Measurements from ENCODE around the gene FAM20A.

FAM20A gene

DNA sequence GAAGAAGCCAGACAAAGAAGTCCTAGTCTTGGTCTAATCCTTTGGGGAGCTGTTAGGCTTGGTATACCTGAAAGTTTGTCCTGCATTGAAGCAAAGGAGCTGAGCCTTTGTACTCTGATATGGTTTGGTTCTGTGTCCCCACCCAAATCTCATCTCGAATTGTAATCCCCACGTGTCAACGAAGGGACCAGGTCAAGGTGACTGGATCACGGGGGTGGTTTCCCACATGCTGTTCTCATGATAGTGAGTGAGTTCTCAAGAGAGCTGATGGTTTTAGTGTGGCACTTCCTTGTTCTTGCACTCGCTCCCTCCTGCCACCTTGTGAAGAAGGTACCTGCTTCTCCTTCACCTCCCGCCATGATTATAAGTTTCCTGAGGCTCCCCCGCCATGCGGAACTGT, 33.6 kb downstream of the FAM20A start:
- no peaks in the 10 kb centered on the region for H3K4me1 ChIP-seq (ENCODE audit: control insufficient read depth in 2 of 2, insufficient read depth in 2 of 2, low read length in 2 of 2)
- no peak overlapping the region for H3K4me3 ChIP-seq (ENCODE audit: low read length in 2 of 2)
- no peaks in the 10 kb centered on the region for H3K27me3 ChIP-seq (ENCODE audit: control insufficient read depth in 2 of 2, insufficient read depth in 2 of 2, low read length in 2 of 2)
- no peak overlapping the region for H3K27ac ChIP-seq (ENCODE audit: low read depth in 2 of 2, low read length in 2 of 2)
- no peaks in the 10 kb centered on the region for H3K9me3 ChIP-seq (ENCODE audit: control insufficient read depth in 2 of 2, low read length in 2 of 2)
- H3K36me3 ChIP-seq (ENCODE audit: control insufficient read depth in 2 of 2, insufficient read depth in 2 of 2, low read length in 2 of 2), result no peaks in the 10 kb centered on the region
- H3K9ac ChIP-seq (ENCODE audit: low read depth in 1 of 2, low read length in 2 of 2), result no peak overlapping the region

DNA sequence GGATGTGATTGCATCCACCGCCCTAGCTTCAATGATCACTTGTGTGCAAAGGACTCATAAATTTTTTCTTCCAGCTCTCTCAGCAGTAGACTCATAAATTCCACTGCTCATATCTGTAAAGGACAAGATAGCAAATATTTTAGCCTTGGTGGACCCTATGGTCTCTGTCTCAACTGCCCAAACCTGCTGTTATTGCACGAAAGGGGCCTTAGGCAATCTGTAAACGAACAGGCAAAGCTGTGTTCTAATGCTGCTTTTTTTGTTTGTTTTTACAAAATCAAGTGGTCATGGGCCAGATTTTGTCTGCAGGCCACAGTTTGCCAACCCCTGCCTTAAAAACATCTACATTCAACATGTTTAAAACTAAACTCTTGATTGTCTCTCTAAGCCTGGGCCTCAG, 34.1 kb downstream of the FAM20A start:
- Histone ChIP-seq H3K9me3 (ENCODE audit: control insufficient read depth in 2 of 2, low read length in 2 of 2) (no peaks in the 10 kb centered on the region), H3K9ac (ENCODE audit: low read depth in 1 of 2, low read length in 2 of 2) (no peak overlapping the region), H3K36me3 (ENCODE audit: control insufficient read depth in 2 of 2, insufficient read depth in 2 of 2, low read length in 2 of 2) (no peaks in the 10 kb centered on the region), H3K4me1 (ENCODE audit: control insufficient read depth in 2 of 2, insufficient read depth in 2 of 2, low read length in 2 of 2) (no peaks in the 10 kb centered on the region), H3K4me3 (ENCODE audit: low read length in 2 of 2) (no peak overlapping the region), H3K27ac (ENCODE audit: low read depth in 2 of 2, low read length in 2 of 2) (no peak overlapping the region), H3K27me3 (ENCODE audit: control insufficient read depth in 2 of 2, insufficient read depth in 2 of 2, low read length in 2 of 2) (no peaks in the 10 kb centered on the region)

DNA sequence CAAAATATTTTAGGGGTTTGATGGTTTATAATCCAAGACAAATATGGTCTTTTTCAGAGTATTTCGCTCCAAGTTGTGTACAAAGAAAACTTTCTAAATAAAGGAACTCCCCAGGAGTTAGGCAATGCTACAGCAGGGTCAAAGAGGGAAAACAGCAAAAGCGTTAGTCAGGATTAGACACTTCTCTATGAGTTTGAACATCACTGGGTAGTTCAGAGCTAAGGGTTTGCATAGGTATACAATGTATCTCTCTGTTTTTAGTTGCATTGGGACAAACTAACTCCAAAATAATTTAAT, 34.8 kb downstream of the FAM20A start:
- no peak overlapping the region for H3K4me3 ChIP-seq (ENCODE audit: low read length in 2 of 2)
- H3K9me3 ChIP-seq (ENCODE audit: control insufficient read depth in 2 of 2, low read length in 2 of 2), result no peaks in the 10 kb centered on the region
- H3K36me3 ChIP-seq (ENCODE audit: control insufficient read depth in 2 of 2, insufficient read depth in 2 of 2, low read length in 2 of 2), result no peaks in the 10 kb centered on the region
- no peak overlapping the region for H3K27ac ChIP-seq (ENCODE audit: low read depth in 2 of 2, low read length in 2 of 2)
- H3K27me3 ChIP-seq (ENCODE audit: control insufficient read depth in 2 of 2, insufficient read depth in 2 of 2, low read length in 2 of 2), result no peaks in the 10 kb centered on the region
- no peak overlapping the region for H3K9ac ChIP-seq (ENCODE audit: low read depth in 1 of 2, low read length in 2 of 2)
- H3K4me1 ChIP-seq (ENCODE audit: control insufficient read depth in 2 of 2, insufficient read depth in 2 of 2, low read length in 2 of 2), result no peaks in the 10 kb centered on the region

DNA sequence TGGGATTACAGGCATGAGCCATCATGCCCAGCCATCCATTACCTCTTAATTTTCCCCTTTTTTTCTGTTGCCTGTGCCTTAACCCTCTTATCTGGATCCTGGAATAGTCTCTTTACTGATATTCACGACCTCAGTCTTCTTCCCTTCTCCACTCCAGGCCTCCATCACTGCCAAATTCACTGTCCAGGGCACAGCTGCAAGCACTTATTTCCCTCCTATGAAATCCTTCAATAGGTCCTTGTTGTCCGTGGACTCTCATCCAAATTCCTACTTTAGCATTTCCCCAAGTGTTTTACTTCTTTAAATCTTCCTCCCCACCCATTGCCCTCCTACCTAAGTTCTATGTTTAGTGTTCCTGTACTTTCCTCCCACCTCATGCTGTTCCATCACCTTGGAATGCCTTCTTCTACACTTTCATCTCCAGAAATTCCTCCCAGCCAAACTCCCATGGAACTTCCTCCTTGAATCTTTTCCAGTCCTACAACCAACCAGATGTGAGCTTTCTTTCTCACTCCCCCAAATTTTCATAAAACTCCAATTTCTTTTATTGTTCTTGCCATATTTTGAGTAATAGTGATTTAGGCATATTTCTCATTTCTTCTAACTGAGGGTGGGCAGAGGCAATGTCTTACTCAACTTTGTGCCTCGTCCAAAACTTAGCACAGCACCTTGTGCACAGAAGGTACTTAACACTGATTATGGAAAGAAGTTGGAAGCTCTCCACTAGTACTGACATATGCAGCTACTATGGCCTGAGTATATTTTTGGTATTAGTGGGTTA, 35.3 kb downstream of the FAM20A start:
- Histone ChIP-seq H3K27ac (ENCODE audit: low read depth in 2 of 2, low read length in 2 of 2) (no peak overlapping the region), H3K4me1 (ENCODE audit: control insufficient read depth in 2 of 2, insufficient read depth in 2 of 2, low read length in 2 of 2) (no peaks in the 10 kb centered on the region)

DNA sequence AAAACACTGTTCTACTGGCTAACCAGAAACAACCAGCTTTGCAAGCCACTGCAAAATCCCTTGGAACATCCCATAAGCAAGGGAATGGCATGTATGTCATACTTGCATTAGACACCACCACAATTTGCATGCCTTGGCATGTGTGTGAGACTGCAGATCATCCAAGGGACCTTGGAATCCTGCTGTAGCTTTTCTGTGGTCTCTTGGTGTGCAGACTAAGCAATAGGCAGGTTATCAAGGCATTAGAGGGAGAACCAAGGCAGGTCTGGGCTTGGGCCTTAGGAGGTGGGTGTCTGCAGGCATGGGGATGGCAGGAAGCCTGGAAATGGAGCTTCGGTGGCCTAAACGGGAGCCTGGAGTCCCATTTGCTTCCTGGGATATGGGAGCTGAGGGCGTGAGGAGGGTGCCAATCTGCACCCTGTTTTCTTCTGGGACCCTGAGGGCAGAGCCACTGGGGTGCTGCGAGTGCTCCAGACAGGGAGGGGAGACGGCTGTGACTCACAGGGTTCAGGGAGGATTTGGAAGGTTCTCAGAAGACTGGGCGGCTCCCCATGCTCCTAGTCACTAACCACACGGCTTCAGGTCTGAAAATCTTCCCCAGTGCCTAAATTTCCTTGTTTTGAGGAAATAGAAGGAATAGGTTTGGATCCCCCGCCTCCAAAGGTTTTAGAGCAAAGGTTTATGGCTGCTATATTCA, 36.6 kb downstream of the FAM20A start:
- H3K4me1 ChIP-seq (ENCODE audit: control insufficient read depth in 2 of 2, insufficient read depth in 2 of 2, low read length in 2 of 2), result no peaks in the 10 kb centered on the region
- no peaks in the 10 kb centered on the region for H3K9me3 ChIP-seq (ENCODE audit: control insufficient read depth in 2 of 2, low read length in 2 of 2)
- H3K27ac ChIP-seq (ENCODE audit: low read depth in 2 of 2, low read length in 2 of 2), result no peak overlapping the region
- no peak overlapping the region for H3K4me3 ChIP-seq (ENCODE audit: low read length in 2 of 2)
- H3K36me3 ChIP-seq (ENCODE audit: control insufficient read depth in 2 of 2, insufficient read depth in 2 of 2, low read length in 2 of 2), result no peaks in the 10 kb centered on the region
- no peaks in the 10 kb centered on the region for H3K27me3 ChIP-seq (ENCODE audit: control insufficient read depth in 2 of 2, insufficient read depth in 2 of 2, low read length in 2 of 2)
- H3K9ac ChIP-seq (ENCODE audit: low read depth in 1 of 2, low read length in 2 of 2), result no peak overlapping the region

More for the DNA sequence above, 35.3 kb downstream of the FAM20A start:
- Histone ChIP-seq H3K9me3 (ENCODE audit: control insufficient read depth in 2 of 2, low read length in 2 of 2) (no peaks in the 10 kb centered on the region), H3K4me3 (ENCODE audit: low read length in 2 of 2) (no peak overlapping the region), H3K27me3 (ENCODE audit: control insufficient read depth in 2 of 2, insufficient read depth in 2 of 2, low read length in 2 of 2) (no peaks in the 10 kb centered on the region), H3K9ac (ENCODE audit: low read depth in 1 of 2, low read length in 2 of 2) (no peak overlapping the region), H3K36me3 (ENCODE audit: control insufficient read depth in 2 of 2, insufficient read depth in 2 of 2, low read length in 2 of 2) (no peaks in the 10 kb centered on the region)

DNA sequence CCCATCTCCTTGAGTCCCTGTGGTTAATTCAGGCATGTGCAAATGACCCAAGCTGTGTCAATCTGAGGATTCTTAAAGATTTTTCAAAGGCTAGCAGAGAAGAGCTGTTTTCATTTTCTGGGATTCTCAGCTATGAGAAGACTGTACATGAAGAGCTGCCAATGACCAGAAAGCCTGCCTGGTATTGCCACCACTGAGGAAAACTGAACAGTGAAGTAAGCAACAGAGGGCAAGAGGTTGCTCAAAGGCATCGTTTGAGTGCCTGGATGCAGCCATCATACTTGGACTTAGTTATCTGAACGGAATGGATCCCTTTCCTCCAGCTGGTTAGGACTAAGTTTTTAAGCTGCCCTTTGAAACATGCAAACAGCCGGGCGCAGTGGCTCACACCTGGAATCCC, 38.4 kb downstream of the FAM20A start:
- no peaks in the 10 kb centered on the region for H3K27me3 ChIP-seq (ENCODE audit: control insufficient read depth in 2 of 2, insufficient read depth in 2 of 2, low read length in 2 of 2)
- H3K27ac ChIP-seq (ENCODE audit: low read depth in 2 of 2, low read length in 2 of 2), result no peak overlapping the region
- H3K36me3 ChIP-seq (ENCODE audit: control insufficient read depth in 2 of 2, insufficient read depth in 2 of 2, low read length in 2 of 2), result no peaks in the 10 kb centered on the region
- H3K4me3 ChIP-seq (ENCODE audit: low read length in 2 of 2), result no peak overlapping the region
- H3K9ac ChIP-seq (ENCODE audit: low read depth in 1 of 2, low read length in 2 of 2), result no peak overlapping the region
- H3K9me3 ChIP-seq (ENCODE audit: control insufficient read depth in 2 of 2, low read length in 2 of 2), result no peaks in the 10 kb centered on the region
- no peaks in the 10 kb centered on the region for H3K4me1 ChIP-seq (ENCODE audit: control insufficient read depth in 2 of 2, insufficient read depth in 2 of 2, low read length in 2 of 2)

DNA sequence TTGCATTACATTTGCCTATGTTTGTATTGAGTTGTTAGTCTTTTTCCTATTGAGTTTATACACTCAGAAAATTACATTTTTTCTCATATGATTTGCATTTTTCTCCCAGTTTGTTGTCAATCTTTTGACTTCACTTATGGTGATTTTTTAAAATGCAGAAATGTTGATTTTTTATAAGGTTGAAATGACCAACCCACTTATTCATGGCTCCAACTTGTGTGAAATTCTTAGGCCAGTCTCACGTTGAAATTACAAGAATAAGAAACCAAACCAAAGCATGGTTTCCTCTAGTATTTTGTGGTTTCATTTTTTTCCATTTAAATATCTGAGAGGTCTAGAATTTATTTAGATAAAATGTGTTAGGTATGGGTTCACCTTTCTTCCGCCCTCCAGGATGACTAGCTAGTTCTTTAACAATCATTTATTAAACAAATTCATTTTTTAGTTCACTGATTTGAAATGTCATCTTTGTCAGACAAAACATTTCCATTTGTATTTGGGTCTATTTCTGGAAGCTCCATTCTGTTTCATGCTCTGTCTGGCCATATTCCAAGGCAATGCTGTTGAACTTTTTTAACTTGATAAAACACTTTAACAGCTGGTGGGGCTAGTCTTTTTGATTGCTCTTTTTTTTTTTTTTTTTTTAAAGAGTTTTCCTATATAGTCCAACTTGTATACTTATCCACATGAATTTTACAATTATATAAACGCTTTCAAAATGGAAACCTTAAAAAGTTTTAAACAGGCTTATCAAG, 40.0 kb downstream of the FAM20A start:
- H3K9me3 ChIP-seq (ENCODE audit: control insufficient read depth in 2 of 2, low read length in 2 of 2), result no peaks in the 10 kb centered on the region
- no peaks in the 10 kb centered on the region for H3K4me1 ChIP-seq (ENCODE audit: control insufficient read depth in 2 of 2, insufficient read depth in 2 of 2, low read length in 2 of 2)
- no peak overlapping the region for H3K27ac ChIP-seq (ENCODE audit: low read depth in 2 of 2, low read length in 2 of 2)
- no peaks in the 10 kb centered on the region for H3K36me3 ChIP-seq (ENCODE audit: control insufficient read depth in 2 of 2, insufficient read depth in 2 of 2, low read length in 2 of 2)
- H3K4me3 ChIP-seq (ENCODE audit: low read length in 2 of 2), result no peak overlapping the region
- no peak overlapping the region for H3K9ac ChIP-seq (ENCODE audit: low read depth in 1 of 2, low read length in 2 of 2)
- no peaks in the 10 kb centered on the region for H3K27me3 ChIP-seq (ENCODE audit: control insufficient read depth in 2 of 2, insufficient read depth in 2 of 2, low read length in 2 of 2)

DNA sequence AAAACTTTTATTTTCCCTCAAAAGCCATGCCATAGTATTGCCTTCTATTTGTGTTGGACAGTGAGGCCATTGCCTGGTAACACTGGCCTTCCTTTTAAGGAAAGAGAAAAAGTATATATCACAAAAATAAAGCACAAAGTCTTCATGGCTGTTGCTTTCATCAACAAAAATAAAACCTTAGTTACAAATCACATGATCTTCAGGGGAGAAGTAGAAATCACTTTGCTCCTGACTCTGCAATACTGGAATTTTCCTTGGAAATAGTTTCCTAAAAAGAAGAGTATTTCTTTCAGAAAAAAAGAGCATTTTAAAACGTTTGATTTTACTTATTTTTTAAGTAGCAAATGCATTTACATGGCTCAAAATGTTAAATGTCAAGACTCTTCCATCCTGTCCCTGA, 41.9 kb downstream of the FAM20A start:
- no peak overlapping the region for H3K9ac ChIP-seq (ENCODE audit: low read depth in 1 of 2, low read length in 2 of 2)
- H3K27me3 ChIP-seq (ENCODE audit: control insufficient read depth in 2 of 2, insufficient read depth in 2 of 2, low read length in 2 of 2), result no peaks in the 10 kb centered on the region
- H3K36me3 ChIP-seq (ENCODE audit: control insufficient read depth in 2 of 2, insufficient read depth in 2 of 2, low read length in 2 of 2), result no peaks in the 10 kb centered on the region
- no peaks in the 10 kb centered on the region for H3K4me1 ChIP-seq (ENCODE audit: control insufficient read depth in 2 of 2, insufficient read depth in 2 of 2, low read length in 2 of 2)
- H3K9me3 ChIP-seq (ENCODE audit: control insufficient read depth in 2 of 2, low read length in 2 of 2), result no peaks in the 10 kb centered on the region
- no peak overlapping the region for H3K27ac ChIP-seq (ENCODE audit: low read depth in 2 of 2, low read length in 2 of 2)
- no peak overlapping the region for H3K4me3 ChIP-seq (ENCODE audit: low read length in 2 of 2)

DNA sequence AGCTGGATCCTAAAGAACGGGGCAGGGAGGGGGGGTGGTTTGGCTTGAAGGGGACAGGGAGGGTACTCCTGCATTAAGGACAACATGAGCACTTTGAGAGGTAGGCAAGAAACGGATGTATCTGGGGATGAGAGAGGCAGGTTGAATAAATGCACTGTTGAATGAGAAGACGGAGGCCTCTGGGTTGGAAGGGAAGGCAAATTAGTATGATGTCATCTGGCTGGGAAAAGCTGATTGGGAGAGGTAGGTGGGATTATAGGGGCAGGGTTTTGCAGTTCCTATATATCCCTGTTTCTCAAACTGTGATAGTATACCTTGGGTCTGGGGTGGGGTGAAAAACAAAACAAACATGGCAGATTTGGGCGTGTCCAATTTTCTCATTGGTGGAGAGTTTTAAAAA, 44.6 kb downstream of the FAM20A start:
- Histone ChIP-seq H3K27ac (ENCODE audit: low read depth in 2 of 2, low read length in 2 of 2) (no peak overlapping the region), H3K4me3 (ENCODE audit: low read length in 2 of 2) (no peak overlapping the region), H3K9ac (ENCODE audit: low read depth in 1 of 2, low read length in 2 of 2) (no peak overlapping the region), H3K36me3 (ENCODE audit: control insufficient read depth in 2 of 2, insufficient read depth in 2 of 2, low read length in 2 of 2) (no peaks in the 10 kb centered on the region), H3K4me1 (ENCODE audit: control insufficient read depth in 2 of 2, insufficient read depth in 2 of 2, low read length in 2 of 2) (no peaks in the 10 kb centered on the region), H3K27me3 (ENCODE audit: control insufficient read depth in 2 of 2, insufficient read depth in 2 of 2, low read length in 2 of 2) (no peaks in the 10 kb centered on the region), H3K9me3 (ENCODE audit: control insufficient read depth in 2 of 2, low read length in 2 of 2) (no peaks in the 10 kb centered on the region)
